ENCODE data around the gene ACE. TPM values are rescaled to one million over a fixed set of nuclear protein-coding genes. Genes with fewer than 3 reads are reported as not detected.

ACE gene
- total RNA-seq: 1 to 10 TPM; 4.6 to 4.7 TPM
- polyA plus RNA-seq: 5.5 TPM

GRCh38 chr17:63476854-63477479 is at the start of gene ACE:
ACE (plus strand) TSS chr17:63477061; CDS start chr17:63477095, 34 bp downstream.
- peaks cover 14 to 31% (median 14%) of the 10 kb centered on the region in 3 donors for H3K4me1 Mint-ChIP-seq
- peak; percentile 8 to 69 (median 30) for DNase-seq
- peaks cover 7 to 10% of the 10 kb centered on the region in 2 donors for H3K27me3 Mint-ChIP-seq
- Histone ChIP-seq H3K4me3 (ENCODE audit: low read length) (no peak within 1 kb of the TSS), H3K9me3 (ENCODE audit: low read length) (no peaks in the 10 kb centered on the region), H3K4me1 (ENCODE audit: insufficient read depth, low read length) (peaks cover 14% of the 10 kb centered on the region), H3K27ac (ENCODE audit: low read depth, low read length) (no peak within 1 kb of the TSS), H3K27me3 (ENCODE audit: insufficient read depth, low read length, poor library complexity, severe bottlenecking) (peaks cover 7% of the 10 kb centered on the region), H3K36me3 (ENCODE audit: insufficient read depth, low read length) (no peaks in the 10 kb centered on the region)
- CTCF ChIA-PET: interaction anchor here (0.8 to 9.6 kb wide), 9 partner anchors 11 to 145 kb away, joined by 3 to 206 read pairs (median 14); partner anchors contain the start of gene CYB561
- H3K27ac Mint-ChIP-seq: peak within 1 kb of the TSS in 5 of 8 donors; percentile 34 to 88 (median 47)
- H3K36me3 Mint-ChIP-seq: peaks cover 0 to 2% (median 0%) of the 10 kb centered on the region in 3 donors
- H3K9me3 Mint-ChIP-seq: peaks cover 0 to 4% (median 0%) of the 10 kb centered on the region in 5 donors
- peak within 1 kb of the TSS; percentile 75 to 86 (median 80) for H3K4me3 Mint-ChIP-seq
- POLR2A ChIA-PET: interaction anchor here (0.9 to 3.3 kb wide), 3 partner anchors 31 to 50 kb away, joined by 3 to 19 read pairs (median 6); partner anchors contain the start of gene CYB561

- CTCF ChIA-PET: interaction anchor here (0.9 to 10.0 kb wide), 5 partner anchors 10 to 182 kb away, joined by 3 to 206 read pairs (median 5); partner anchors contain the start of gene ACE
- Mint-ChIP-seq H3K9me3 (no peaks in the 10 kb centered on the region), H3K4me1 (peaks cover 46 to 79% (median 48%) of the 10 kb centered on the region in 3 donors), H3K4me3 (no peak overlapping the region), H3K27me3 (no peaks in the 10 kb centered on the region), H3K27ac (peak overlapping the region in 7 of 8 donors; percentile 22 to 88 (median 54)), H3K36me3 (peaks cover 2 to 28% (median 6%) of the 10 kb centered on the region in 3 donors)
- H3K4me3 ChIP-seq (ENCODE audit: low read length): no peak overlapping the region
- H3K27ac ChIP-seq (ENCODE audit: low read depth, low read length): no peak overlapping the region
- H3K9me3 ChIP-seq (ENCODE audit: low read length): no peaks in the 10 kb centered on the region
- H3K4me1 ChIP-seq (ENCODE audit: insufficient read depth, low read length): peaks cover 46% of the 10 kb centered on the region
- no peaks in the 10 kb centered on the region for H3K36me3 ChIP-seq (ENCODE audit: insufficient read depth, low read length)
- H3K27me3 ChIP-seq (ENCODE audit: insufficient read depth, low read length, poor library complexity, severe bottlenecking): no peaks in the 10 kb centered on the region
- DNase-seq: no peak
- POLR2A ChIA-PET: interaction anchor here (0.5 to 2.9 kb wide), 2 partner anchors 11 to 179 kb away, joined by 3 to 17 read pairs; no protein-coding TSS in a partner anchor
Measured at GRCh38 chr17:63429766-63430165, 47.1 kb upstream of the ACE start.

DNA sequence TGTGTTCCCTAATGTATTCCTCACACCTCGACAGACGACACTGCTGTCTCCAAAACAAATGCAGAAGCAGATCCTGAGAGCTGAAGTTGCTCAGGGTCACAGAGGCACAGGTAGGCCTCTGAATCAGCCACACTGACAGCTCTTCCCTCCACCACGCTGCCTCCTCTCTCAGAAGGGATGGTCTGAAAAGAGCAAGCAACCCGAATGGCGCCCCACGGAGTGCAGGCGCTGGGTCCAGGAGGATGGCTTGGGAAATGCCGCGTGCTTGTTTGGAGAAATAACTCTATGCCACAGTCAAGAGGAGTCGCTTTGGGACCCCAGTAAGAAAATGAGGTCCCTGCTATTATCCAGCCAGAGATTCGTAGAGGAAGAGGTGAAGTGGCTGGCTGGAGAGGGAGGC is 46.6 kb upstream of the ACE start:
- H3K9me3 ChIP-seq (ENCODE audit: low read length): no peaks in the 10 kb centered on the region

DNA sequence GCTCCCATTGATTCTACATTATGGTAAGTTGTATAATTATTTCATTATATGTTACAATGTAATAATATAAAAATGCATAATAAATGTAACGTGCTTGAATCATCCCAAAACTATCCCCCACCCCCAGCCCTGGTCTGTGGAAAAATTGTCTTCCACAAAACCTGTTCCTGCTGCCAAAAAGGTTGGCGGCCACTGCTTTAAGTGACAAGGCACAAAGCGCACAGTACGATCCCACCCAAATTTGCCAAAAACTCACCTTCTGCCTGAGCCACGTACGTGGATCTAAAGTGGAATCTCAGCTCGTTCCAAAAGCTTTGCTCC is 45.3 kb upstream of the ACE start:
- Mint-ChIP-seq H3K36me3 (peaks cover 5 to 45% (median 8%) of the 10 kb centered on the region in 3 donors), H3K4me1 (peaks cover 42 to 80% (median 45%) of the 10 kb centered on the region in 3 donors), H3K27ac (peak overlapping the region in 7 of 8 donors; percentile 14 to 79 (median 57)), H3K27me3 (no peaks in the 10 kb centered on the region), H3K4me3 (no peak overlapping the region), H3K9me3 (no peaks in the 10 kb centered on the region)
- no peak for DNase-seq
- Histone ChIP-seq H3K27ac (ENCODE audit: low read depth, low read length) (no peak overlapping the region), H3K4me1 (ENCODE audit: insufficient read depth, low read length) (peaks cover 46% of the 10 kb centered on the region), H3K9me3 (ENCODE audit: low read length) (no peaks in the 10 kb centered on the region), H3K4me3 (ENCODE audit: low read length) (no peak overlapping the region), H3K27me3 (ENCODE audit: insufficient read depth, low read length, poor library complexity, severe bottlenecking) (no peaks in the 10 kb centered on the region), H3K36me3 (ENCODE audit: insufficient read depth, low read length) (no peaks in the 10 kb centered on the region)
- CTCF ChIA-PET: interaction anchor here (0.8 to 10.0 kb wide), 5 partner anchors 12 to 180 kb away, joined by 3 to 206 read pairs (median 4); partner anchors contain the start of gene ACE
- POLR2A ChIA-PET: interaction anchor here (0.6 kb wide), 1 partner anchor 8 kb away, joined by 3 read pairs; no protein-coding TSS in a partner anchor

More for the DNA sequence above, 46.6 kb upstream of the ACE start:
- CTCF ChIA-PET: interaction anchor here (0.9 to 10.0 kb wide), 5 partner anchors 10 to 181 kb away, joined by 3 to 206 read pairs (median 5); partner anchors contain the start of gene ACE
- DNase-seq: no peak
- Mint-ChIP-seq H3K4me3 (no peak overlapping the region), H3K27me3 (no peaks in the 10 kb centered on the region), H3K27ac (peak overlapping the region in 7 of 8 donors; percentile 23 to 88 (median 63)), H3K36me3 (peaks cover 5 to 31% (median 8%) of the 10 kb centered on the region in 3 donors), H3K9me3 (no peaks in the 10 kb centered on the region), H3K4me1 (peaks cover 49 to 84% (median 50%) of the 10 kb centered on the region in 3 donors)
- Histone ChIP-seq H3K4me1 (ENCODE audit: insufficient read depth, low read length) (peaks cover 51% of the 10 kb centered on the region), H3K27ac (ENCODE audit: low read depth, low read length) (no peak overlapping the region), H3K4me3 (ENCODE audit: low read length) (no peak overlapping the region), H3K27me3 (ENCODE audit: insufficient read depth, low read length, poor library complexity, severe bottlenecking) (no peaks in the 10 kb centered on the region), H3K36me3 (ENCODE audit: insufficient read depth, low read length) (no peaks in the 10 kb centered on the region)
- POLR2A ChIA-PET: interaction anchor here (0.7 to 2.9 kb wide), 2 partner anchors 10 to 50 kb away, joined by 8 to 17 read pairs; no protein-coding TSS in a partner anchor

GRCh38 chr17:63431939-63432804 is 44.7 kb upstream of the ACE start:
- Histone ChIP-seq H3K4me3 (ENCODE audit: low read length) (no peak overlapping the region), H3K4me1 (ENCODE audit: insufficient read depth, low read length) (peaks cover 40% of the 10 kb centered on the region), H3K27ac (ENCODE audit: low read depth, low read length) (peak overlapping the region; percentile 70), H3K9me3 (ENCODE audit: low read length) (no peaks in the 10 kb centered on the region), H3K27me3 (ENCODE audit: insufficient read depth, low read length, poor library complexity, severe bottlenecking) (no peaks in the 10 kb centered on the region), H3K36me3 (ENCODE audit: insufficient read depth, low read length) (no peaks in the 10 kb centered on the region)
- Mint-ChIP-seq H3K4me1 (peaks cover 36 to 80% (median 44%) of the 10 kb centered on the region in 3 donors), H3K9me3 (no peaks in the 10 kb centered on the region), H3K4me3 (no peak overlapping the region), H3K27ac (peak overlapping the region; percentile 54 to 92 (median 76)), H3K27me3 (no peaks in the 10 kb centered on the region), H3K36me3 (peaks cover 5 to 51% (median 8%) of the 10 kb centered on the region in 3 donors)
- ChIA-PET POLR2A (no interaction called here), CTCF (interaction anchor here (0.8 to 10.0 kb wide), 4 partner anchors 13 to 180 kb away, joined by 3 to 206 read pairs (median 89); partner anchors contain the start of gene ACE)
- no peak for DNase-seq

DNA sequence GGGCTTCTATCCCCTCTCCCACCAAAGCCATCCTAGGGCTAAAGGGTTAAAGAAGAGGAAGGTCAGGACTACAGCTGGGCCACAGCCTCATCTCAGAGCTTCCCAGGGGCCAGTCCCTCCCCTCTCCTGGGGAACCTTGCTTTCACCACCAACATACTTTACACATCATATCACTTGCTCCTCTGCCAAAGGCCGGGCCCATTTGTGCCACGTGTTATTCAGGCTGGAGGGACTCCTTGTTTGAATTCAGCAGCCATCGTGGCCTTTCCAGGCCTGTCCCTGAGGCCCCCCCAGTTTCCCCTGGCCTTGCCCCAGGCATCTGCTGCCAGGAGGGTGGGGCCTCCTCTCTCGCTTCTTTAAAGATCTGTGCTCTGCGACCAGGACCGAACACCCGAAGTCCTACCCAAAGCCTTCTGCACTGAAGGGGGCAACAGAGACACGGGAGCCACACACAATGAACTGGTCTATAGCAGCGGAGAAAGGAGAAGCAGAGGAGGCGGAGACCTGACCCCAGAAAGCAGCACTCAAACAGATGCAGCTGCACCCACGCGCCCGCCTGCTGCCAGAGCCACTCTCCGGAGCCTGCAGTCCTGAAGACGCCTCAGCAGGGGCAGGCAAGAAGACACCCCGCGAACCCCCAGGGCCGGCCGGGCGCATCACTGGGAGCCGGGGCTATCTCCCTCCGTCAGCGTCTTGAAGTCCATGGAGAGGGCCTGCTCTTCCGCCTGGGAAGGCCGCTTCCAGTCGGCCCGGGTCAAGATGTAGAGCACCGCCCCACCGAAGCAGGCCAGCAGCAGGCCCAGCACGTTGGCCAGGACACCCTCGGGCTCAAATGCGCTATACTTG is 42.9 kb upstream of the ACE start:
- Mint-ChIP-seq H3K27me3 (no peaks in the 10 kb centered on the region), H3K9me3 (no peaks in the 10 kb centered on the region), H3K4me1 (peaks cover 21 to 78% (median 31%) of the 10 kb centered on the region in 3 donors), H3K36me3 (peaks cover 5 to 53% (median 8%) of the 10 kb centered on the region in 3 donors), H3K4me3 (peak overlapping the region in 3 of 7 donors; percentile 11 to 38 (median 34)), H3K27ac (peak overlapping the region in 7 of 8 donors; percentile 57 to 98 (median 93))
- ChIA-PET POLR2A (interaction anchor here (1.1 to 1.4 kb wide), 4 partner anchors 8 to 13 kb away, joined by 6 to 8 read pairs (median 8); partner anchors contain the start of gene CYB561), CTCF (interaction anchor here (0.6 to 3.8 kb wide), 11 partner anchors 8 to 179 kb away, joined by 3 to 45 read pairs (median 5); partner anchors contain the start of genes ACE and CYB561)
- Histone ChIP-seq H3K4me3 (ENCODE audit: low read length) (no peak overlapping the region), H3K27me3 (ENCODE audit: insufficient read depth, low read length, poor library complexity, severe bottlenecking) (no peaks in the 10 kb centered on the region), H3K27ac (ENCODE audit: low read depth, low read length) (peak overlapping the region; percentile 70), H3K9me3 (ENCODE audit: low read length) (no peaks in the 10 kb centered on the region), H3K36me3 (ENCODE audit: insufficient read depth, low read length) (no peaks in the 10 kb centered on the region), H3K4me1 (ENCODE audit: insufficient read depth, low read length) (peaks cover 32% of the 10 kb centered on the region)
- no peak for DNase-seq
